ENCODE measurements around the gene E2F1.
A peak's percentile ranks its signal among the peaks of the same experiment; 100 is the strongest.

Gene E2F1

GRCh38 chr20:33675136-33675959 lies 10.8 kb downstream of the E2F1 start:
- DNase-seq = no peak
- in situ Hi-C loops (cut with MboI; ENCODE audit: low pct_unique_long_range_greater_than_20kb, low sequenced_read_pairs) = no loop called here

- peak; percentile 69 for DNase-seq
- in situ Hi-C loops (cut with MboI; ENCODE audit: low pct_unique_long_range_greater_than_20kb, low sequenced_read_pairs) = loop anchor here (25.0 kb wide), 1 partner anchor 212 kb away; no protein-coding TSS in a partner anchor
Observed at GRCh38 chr20:33674294-33675135, 11.7 kb downstream of the E2F1 start, which contains the start of gene NECAB3. NECAB3 (minus strand) TSS chr20:33674428; CDS start chr20:33674352, 76 bp downstream.

GRCh38 chr20:33673410-33674293 lies 12.5 kb downstream of the E2F1 start:
- no peak for DNase-seq
- in situ Hi-C loops (cut with MboI; ENCODE audit: low pct_unique_long_range_greater_than_20kb, low sequenced_read_pairs) = loop anchor here (25.0 kb wide), 1 partner anchor 211 kb away; no protein-coding TSS in a partner anchor

GRCh38 chr20:33673114-33673409 lies 13.1 kb downstream of the E2F1 start:
- DNase-seq = no peak
- in situ Hi-C loops (cut with MboI; ENCODE audit: low pct_unique_long_range_greater_than_20kb, low sequenced_read_pairs) = loop anchor here (25.0 kb wide), 1 partner anchor 211 kb away; no protein-coding TSS in a partner anchor

GRCh38 chr20:33672426-33673113 lies 13.6 kb downstream of the E2F1 start:
- in situ Hi-C loops (cut with MboI; ENCODE audit: low pct_unique_long_range_greater_than_20kb, low sequenced_read_pairs) = loop anchor here (25.0 kb wide), 1 partner anchor 210 kb away; no protein-coding TSS in a partner anchor
- no peak for DNase-seq

- DNase-seq = no peak
- in situ Hi-C loops (cut with MboI; ENCODE audit: low pct_unique_long_range_greater_than_20kb, low sequenced_read_pairs) = loop anchor here (25.0 kb wide), 1 partner anchor 209 kb away; no protein-coding TSS in a partner anchor
Observed at GRCh38 chr20:33671573-33672288, 14.5 kb downstream of the E2F1 start.

GRCh38 chr20:33670715-33671499 lies 15.3 kb downstream of the E2F1 start:
- in situ Hi-C loops (cut with MboI; ENCODE audit: low pct_unique_long_range_greater_than_20kb, low sequenced_read_pairs) = loop anchor here (25.0 kb wide), 1 partner anchor 209 kb away; no protein-coding TSS in a partner anchor
- no peak for DNase-seq

GRCh38 chr20:33669873-33670640 lies 16.1 kb downstream of the E2F1 start:
- in situ Hi-C loops (cut with MboI; ENCODE audit: low pct_unique_long_range_greater_than_20kb, low sequenced_read_pairs) = loop anchor here (25.0 kb wide), 1 partner anchor 208 kb away; no protein-coding TSS in a partner anchor
- no peak for DNase-seq

- in situ Hi-C loops (cut with MboI; ENCODE audit: low pct_unique_long_range_greater_than_20kb, low sequenced_read_pairs) = loop anchor here (25.0 kb wide), 1 partner anchor 207 kb away; no protein-coding TSS in a partner anchor
- no peak for DNase-seq
Observed at GRCh38 chr20:33669224-33669623, 17.0 kb downstream of the E2F1 start.

- no peak for DNase-seq
- in situ Hi-C loops (cut with MboI; ENCODE audit: low pct_unique_long_range_greater_than_20kb, low sequenced_read_pairs) = loop anchor here (25.0 kb wide), 1 partner anchor 206 kb away; no protein-coding TSS in a partner anchor
Observed at GRCh38 chr20:33668466-33669155, 17.6 kb downstream of the E2F1 start.

- DNase-seq = no peak
- in situ Hi-C loops (cut with MboI; ENCODE audit: low pct_unique_long_range_greater_than_20kb, low sequenced_read_pairs) = loop anchor here (25.0 kb wide), 1 partner anchor 206 kb away; no protein-coding TSS in a partner anchor
Observed at GRCh38 chr20:33667676-33668465, 18.3 kb downstream of the E2F1 start.

- no peak for DNase-seq
- in situ Hi-C loops (cut with MboI; ENCODE audit: low pct_unique_long_range_greater_than_20kb, low sequenced_read_pairs) = loop anchor here (25.0 kb wide), 1 partner anchor 205 kb away; no protein-coding TSS in a partner anchor
Observed at GRCh38 chr20:33667245-33667675, 18.9 kb downstream of the E2F1 start.

GRCh38 chr20:33666293-33667244 lies 19.6 kb downstream of the E2F1 start, which contains the start of gene ACTL10:
ACTL10 (plus strand) TSS chr20:33666943; CDS start chr20:33667498, 555 bp downstream.
- DNase-seq = peak; percentile 41
- in situ Hi-C loops (cut with MboI; ENCODE audit: low pct_unique_long_range_greater_than_20kb, low sequenced_read_pairs) = loop anchor here (25.0 kb wide), 1 partner anchor 204 kb away; no protein-coding TSS in a partner anchor
